Small intestine (tissue), 7 donors: Measurements from ENCODE around the gene KANK2. TPM values are rescaled to one million over a fixed set of nuclear protein-coding genes. Genes with fewer than 3 reads are reported as not detected.
A peak's percentile ranks its signal among the peaks of the same experiment; 100 is the strongest.

Source experiments
- DNase-seq, 2 donors: peaks; one replicate each; pipeline versions ENCODE4 v3.0.0 to v3.0.0-alpha.2; 2013
- FAIRE-seq: peaks from 2 replicates; lab custom pipeline; 2012; peaks lifted over from hg19 to GRCh38; lab: Jason Lieb, UNC
- H3K27ac ChIP-seq, 3 donors: one replicate each; pipeline ENCODE4 v1.5.1; 2013; ENCODE audit warnings: low read length in 2 of 3, mild to moderate bottlenecking in 2 of 3, control low read depth in 1 of 3, inconsistent platforms in 1 of 3, low read depth in 1 of 3, moderate library complexity in 1 of 3
- H3K27me3 ChIP-seq, 3 donors: one replicate each; pipeline ENCODE4 v1.6.1; 2013; ENCODE audit warnings: low read length in 3 of 3, inconsistent platforms in 1 of 3; ENCODE audit not compliant: control insufficient read depth in 3 of 3, insufficient read depth in 3 of 3
- H3K36me3 ChIP-seq, 3 donors: one replicate each; pipeline ENCODE4 v1.6.1; 2013; ENCODE audit warnings: low read length in 3 of 3, inconsistent platforms in 1 of 3, low read depth in 1 of 3, mild to moderate bottlenecking in 1 of 3, moderate library complexity in 1 of 3; ENCODE audit not compliant: control insufficient read depth in 3 of 3, insufficient read depth in 2 of 3
- H3K4me1 ChIP-seq, 3 donors: one replicate each; pipeline ENCODE4 v1.6.1; 2013; ENCODE audit warnings: low read length in 2 of 3, inconsistent platforms in 1 of 3, low read depth in 1 of 3, mild to moderate bottlenecking in 1 of 3, moderate library complexity in 1 of 3; ENCODE audit not compliant: control insufficient read depth in 3 of 3, insufficient read depth in 2 of 3
- H3K4me3 ChIP-seq, 3 donors: one replicate each; pipeline ENCODE4 v1.5.1; 2013; ENCODE audit warnings: low read length in 3 of 3, control low read depth in 1 of 3, inconsistent platforms in 1 of 3, low read depth in 1 of 3, mild to moderate bottlenecking in 1 of 3, moderate library complexity in 1 of 3
- H3K9me3 ChIP-seq, 2 donors: one replicate each; pipeline ENCODE4 v1.6.1; 2013; ENCODE audit warnings: low read depth in 1 of 2, low read length in 1 of 2; ENCODE audit not compliant: control insufficient read depth in 2 of 2, insufficient read depth in 1 of 2
- WGBS, 3 donors: extraction: QIAGEN DNeasy Blood & Tissue Kit; methylation state at CpG; one replicate each; pipeline ENCODE4 v1.1.7; 2013; 5-methylcytosine and 5-hydroxymethylcytosine counted together
- polyA plus RNA-seq, 4 donors: library from polyadenylated mRNA; stranded (reverse) in 3 of 4; unstranded in 1 of 4; fragments of 200-250 nt in 3 of 4; fragments of 120-200 nt in 1 of 4; gene quantifications; one replicate each; pipeline versions ENCODE4 v1.2.1 to v1.2.3, GENCODE V29; 2013
- donor health status: healthy with polysubstance abuse.
- donor health status: control.
- donor health status: control.
- donor health status: Bipolar disorder and iron deficiency.
- donor health status: healthy.

The KANK2 gene
- polyA plus RNA-seq, 4 donors = 10.7 to 83.6 (median 45.5) TPM

- Histone ChIP-seq H3K4me1 (peaks cover 0 to 3% (median 0%) of the 10 kb centered on the region in 3 donors), H3K9me3 (no peaks in the 10 kb centered on the region), H3K36me3 (peaks cover 0 to 81% (median 3%) of the 10 kb centered on the region in 3 donors), H3K4me3 (no peak overlapping the region), H3K27ac (peak overlapping the region in 2 of 3 donors; percentile 21 to 38), H3K27me3 (no peaks in the 10 kb centered on the region)
- WGBS, 3 donors = 78 to 90% (median 81%) methylated on average over 8 to 9 of the region's 9 CpGs
- FAIRE-seq (no peak), DNase-seq (no peak)
These were observed 6.8 kb upstream of the KANK2 start for GRCh38 chr19:11204076-11204602.

DNA sequence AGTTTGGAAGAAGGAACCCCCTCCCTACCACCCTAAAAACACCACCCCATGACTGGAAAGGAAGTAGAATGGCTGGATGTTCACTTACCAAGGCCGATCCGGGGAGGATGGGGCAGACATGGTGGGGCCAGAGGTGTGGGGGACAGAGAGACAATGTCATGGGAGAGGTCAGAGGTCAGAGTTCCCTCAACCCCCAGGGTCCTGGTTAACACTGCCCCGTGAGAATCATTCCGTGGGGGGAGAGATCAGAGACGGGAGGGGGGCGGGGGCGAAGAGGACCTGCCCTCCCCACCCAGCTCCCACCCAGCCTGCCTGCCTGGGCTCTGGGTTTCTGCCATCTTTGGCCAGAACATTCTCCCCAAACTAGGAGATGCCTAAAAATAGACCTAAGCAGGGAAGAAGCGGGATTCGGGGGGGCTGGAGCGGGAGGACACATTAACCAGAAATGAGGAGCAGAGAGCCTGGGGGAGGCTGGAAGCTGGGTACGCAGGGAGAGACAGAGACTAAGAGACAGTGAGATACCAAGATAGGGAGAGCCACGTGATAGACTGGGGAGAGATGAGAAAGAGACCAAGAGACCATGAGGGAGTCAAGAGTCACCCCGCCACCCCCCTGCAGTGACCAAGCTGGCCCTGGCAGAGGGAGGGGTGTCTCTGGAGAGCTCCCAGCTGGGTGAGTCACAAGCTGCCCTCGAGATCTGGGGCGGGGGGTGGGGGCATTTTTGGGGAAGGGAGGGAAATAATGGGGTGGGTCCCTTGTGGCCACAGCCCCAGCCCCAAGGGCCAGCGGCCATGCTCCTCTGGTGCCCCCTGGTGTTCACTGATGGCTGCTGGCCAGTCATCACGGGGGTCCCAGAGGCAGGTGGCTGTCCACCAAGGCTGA is 6.1 kb upstream of the KANK2 start:
- DNase-seq = peak; percentile 19 to 30
- H3K4me1 ChIP-seq = peaks cover 0 to 3% (median 0%) of the 10 kb centered on the region in 3 donors
- peak overlapping the region in 2 of 3 donors; percentile 57 to 83 for H3K27ac ChIP-seq
- 47 to 67% (median 63%) methylated on average over 15 to 17 of the region's 17 CpGs for WGBS, 3 donors
- no peaks in the 10 kb centered on the region for H3K9me3 ChIP-seq
- H3K4me3 ChIP-seq = no peak overlapping the region
- no peaks in the 10 kb centered on the region for H3K27me3 ChIP-seq
- no peak for FAIRE-seq
- H3K36me3 ChIP-seq = peaks cover 0 to 79% (median 3%) of the 10 kb centered on the region in 3 donors

DNA sequence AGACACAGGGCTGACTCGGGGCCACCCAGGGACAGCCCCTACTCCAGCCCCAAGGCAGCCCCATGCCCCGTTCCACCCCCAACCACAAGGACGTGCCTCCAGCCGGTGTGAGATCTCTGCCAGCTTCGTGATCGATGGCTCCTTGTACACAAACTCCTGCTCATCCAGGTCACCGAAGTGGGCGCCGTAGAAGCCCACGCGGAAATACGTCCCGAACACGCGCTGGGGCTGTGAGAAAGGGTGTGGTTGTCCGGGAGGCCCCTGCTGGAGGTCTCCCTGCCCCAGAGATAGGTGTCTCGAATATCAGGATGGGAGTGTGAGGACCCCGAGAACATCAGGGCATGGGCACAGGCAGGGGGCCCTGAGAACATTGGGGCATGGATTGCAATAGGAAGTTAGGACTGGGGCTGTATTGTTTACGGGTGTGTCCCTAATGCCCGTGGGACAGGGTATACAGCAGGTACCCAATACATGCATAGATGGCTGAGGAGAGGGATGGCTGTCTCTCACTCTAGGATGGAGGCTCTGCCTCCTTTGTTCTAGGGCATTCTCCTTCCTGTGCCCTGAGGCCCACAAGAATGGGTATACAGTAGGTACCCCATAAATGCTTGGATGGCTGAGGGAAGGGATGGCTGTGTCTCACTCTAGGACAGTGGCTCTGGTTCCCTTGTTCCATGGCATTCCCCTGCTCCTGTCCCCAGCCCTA is 5.3 kb upstream of the KANK2 start:
- Histone ChIP-seq H3K4me1 (peaks cover 0 to 6% (median 0%) of the 10 kb centered on the region in 3 donors), H3K27ac (peak overlapping the region in 2 of 3 donors; percentile 57 to 83), H3K36me3 (peaks cover 0 to 74% (median 3%) of the 10 kb centered on the region in 3 donors), H3K4me3 (no peak overlapping the region), H3K9me3 (no peaks in the 10 kb centered on the region), H3K27me3 (no peaks in the 10 kb centered on the region)
- DNase-seq (no peak), FAIRE-seq (no peak)
- 81 to 86% (median 85%) methylated on average over 20 of the region's 20 CpGs for WGBS, 3 donors

DNA sequence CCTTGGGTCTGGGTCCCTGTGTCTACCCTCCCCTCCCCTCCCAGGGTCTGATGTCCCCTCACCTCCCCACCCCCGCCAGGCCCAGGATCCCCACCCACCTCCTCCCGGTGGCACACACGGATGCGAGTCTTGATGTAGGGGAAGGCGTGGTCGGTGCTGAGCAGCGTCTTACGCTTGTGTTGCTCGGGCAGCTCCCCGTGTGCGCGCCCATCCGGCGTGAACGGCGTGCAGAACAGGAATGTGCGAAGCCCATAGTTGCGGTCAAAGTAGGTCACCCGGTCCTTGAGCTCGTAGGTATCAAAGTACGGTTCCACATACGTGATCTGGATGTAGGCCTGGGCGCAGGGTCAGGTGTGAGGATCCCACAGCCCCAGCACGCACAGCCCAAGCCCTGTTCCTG is 4.4 kb upstream of the KANK2 start:
- Histone ChIP-seq H3K4me3 (no peak overlapping the region), H3K36me3 (peaks cover 0 to 73% (median 3%) of the 10 kb centered on the region in 3 donors), H3K27me3 (no peaks in the 10 kb centered on the region), H3K9me3 (no peaks in the 10 kb centered on the region), H3K4me1 (peaks cover 0 to 6% (median 0%) of the 10 kb centered on the region in 3 donors), H3K27ac (no peak overlapping the region)
- WGBS, 3 donors = 91 to 95% (median 93%) methylated on average over 24 of the region's 24 CpGs
- no peak for FAIRE-seq
- no peak for DNase-seq

DNA sequence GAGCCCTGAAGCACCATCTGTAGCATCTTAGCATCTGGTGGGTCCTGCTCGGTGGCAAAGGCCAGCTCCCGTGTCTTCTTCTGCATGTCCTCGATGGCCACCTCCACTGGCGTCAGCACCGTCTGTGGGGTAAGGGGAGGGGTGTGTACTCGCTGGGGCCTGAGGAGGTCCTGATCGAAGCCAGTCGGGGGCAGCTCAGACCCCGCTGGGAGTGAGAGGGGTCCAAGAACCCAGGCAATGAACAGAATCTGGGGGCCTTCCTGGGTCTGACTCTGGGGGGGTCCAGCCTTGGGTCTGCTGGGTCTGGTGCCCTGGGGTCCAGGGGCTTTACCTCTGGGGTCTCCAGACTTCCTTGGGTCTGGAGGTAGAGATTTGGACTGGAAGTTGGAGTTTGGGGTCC is 3.6 kb upstream of the KANK2 start:
- H3K4me1 ChIP-seq = peaks cover 0 to 6% (median 2%) of the 10 kb centered on the region in 3 donors
- H3K4me3 ChIP-seq = no peak overlapping the region
- no peaks in the 10 kb centered on the region for H3K9me3 ChIP-seq
- H3K27me3 ChIP-seq = no peaks in the 10 kb centered on the region
- FAIRE-seq (no peak), DNase-seq (no peak)
- peaks cover 0 to 69% (median 3%) of the 10 kb centered on the region in 3 donors for H3K36me3 ChIP-seq
- 84 to 94% (median 90%) methylated on average over 8 to 9 of the region's 9 CpGs for WGBS, 3 donors
- no peak overlapping the region for H3K27ac ChIP-seq

GRCh38 chr19:11200015-11200574 is 2.8 kb upstream of the KANK2 start:
- WGBS, 3 donors = 88 to 90% (median 89%) methylated on average over 15 of the region's 15 CpGs
- H3K27ac ChIP-seq = no peak overlapping the region
- FAIRE-seq = no peak

GRCh38 chr19:11199517-11199916 is 2.2 kb upstream of the KANK2 start:
- Histone ChIP-seq H3K4me3 (no peak overlapping the region), H3K27me3 (no peaks in the 10 kb centered on the region), H3K27ac (no peak overlapping the region), H3K36me3 (peaks cover 0 to 69% (median 3%) of the 10 kb centered on the region in 3 donors), H3K9me3 (no peaks in the 10 kb centered on the region), H3K4me1 (peaks cover 0 to 6% (median 2%) of the 10 kb centered on the region in 3 donors)
- no peak for DNase-seq
- FAIRE-seq = no peak
- WGBS, 3 donors = 65 to 89% (median 65%) methylated on average over 5 of the region's 5 CpGs

More at GRCh38 chr19:11200015-11200574, 2.8 kb upstream of the KANK2 start:
- Histone ChIP-seq H3K27me3 (no peaks in the 10 kb centered on the region), H3K36me3 (peaks cover 0 to 69% (median 3%) of the 10 kb centered on the region in 3 donors), H3K9me3 (no peaks in the 10 kb centered on the region), H3K4me3 (no peak overlapping the region), H3K4me1 (peaks cover 0 to 6% (median 2%) of the 10 kb centered on the region in 3 donors)
- no peak for DNase-seq
